OCI-LY1 (cell line): ENCODE data around the gene HTR2A.

ENCODE experiments used
- EZH2 ChIP-seq: fragments of 200-600 bp; sonication (generic), shearing (Covaris generic); IDR thresholded peaks from 2 replicates; pipeline ENCODE4 v1.8.0; 2017; ENCODE audit warnings: borderline replicate concordance, mixed run types, mild to moderate bottlenecking, antibody characterized with exemption, low read length, moderate library complexity, mixed read lengths
- TF ChIP-seq, protein P1 (sequence below): fragments of 200-600 bp; sonication (generic), shearing (Covaris generic); IDR thresholded peaks from 2 replicates; pipeline ENCODE4 v1.5.1; 2017; ENCODE audit warnings: mild to moderate bottlenecking, antibody characterized with exemption, low read length, moderate library complexity, mixed read lengths

- TF ChIP-seq, protein P1, sequence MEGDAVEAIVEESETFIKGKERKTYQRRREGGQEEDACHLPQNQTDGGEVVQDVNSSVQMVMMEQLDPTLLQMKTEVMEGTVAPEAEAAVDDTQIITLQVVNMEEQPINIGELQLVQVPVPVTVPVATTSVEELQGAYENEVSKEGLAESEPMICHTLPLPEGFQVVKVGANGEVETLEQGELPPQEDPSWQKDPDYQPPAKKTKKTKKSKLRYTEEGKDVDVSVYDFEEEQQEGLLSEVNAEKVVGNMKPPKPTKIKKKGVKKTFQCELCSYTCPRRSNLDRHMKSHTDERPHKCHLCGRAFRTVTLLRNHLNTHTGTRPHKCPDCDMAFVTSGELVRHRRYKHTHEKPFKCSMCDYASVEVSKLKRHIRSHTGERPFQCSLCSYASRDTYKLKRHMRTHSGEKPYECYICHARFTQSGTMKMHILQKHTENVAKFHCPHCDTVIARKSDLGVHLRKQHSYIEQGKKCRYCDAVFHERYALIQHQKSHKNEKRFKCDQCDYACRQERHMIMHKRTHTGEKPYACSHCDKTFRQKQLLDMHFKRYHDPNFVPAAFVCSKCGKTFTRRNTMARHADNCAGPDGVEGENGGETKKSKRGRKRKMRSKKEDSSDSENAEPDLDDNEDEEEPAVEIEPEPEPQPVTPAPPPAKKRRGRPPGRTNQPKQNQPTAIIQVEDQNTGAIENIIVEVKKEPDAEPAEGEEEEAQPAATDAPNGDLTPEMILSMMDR = no peak
- no peak for TF ChIP-seq EZH2
Observed at GRCh38 chr13:46858163-46858562, 38.7 kb downstream of the HTR2A start.
